ENCODE results near the gene ENG.

GRCh38 chr9:127805620-127806019, 48.8 kb downstream of the ENG start:
- TF ChIP-seq, protein P1, sequence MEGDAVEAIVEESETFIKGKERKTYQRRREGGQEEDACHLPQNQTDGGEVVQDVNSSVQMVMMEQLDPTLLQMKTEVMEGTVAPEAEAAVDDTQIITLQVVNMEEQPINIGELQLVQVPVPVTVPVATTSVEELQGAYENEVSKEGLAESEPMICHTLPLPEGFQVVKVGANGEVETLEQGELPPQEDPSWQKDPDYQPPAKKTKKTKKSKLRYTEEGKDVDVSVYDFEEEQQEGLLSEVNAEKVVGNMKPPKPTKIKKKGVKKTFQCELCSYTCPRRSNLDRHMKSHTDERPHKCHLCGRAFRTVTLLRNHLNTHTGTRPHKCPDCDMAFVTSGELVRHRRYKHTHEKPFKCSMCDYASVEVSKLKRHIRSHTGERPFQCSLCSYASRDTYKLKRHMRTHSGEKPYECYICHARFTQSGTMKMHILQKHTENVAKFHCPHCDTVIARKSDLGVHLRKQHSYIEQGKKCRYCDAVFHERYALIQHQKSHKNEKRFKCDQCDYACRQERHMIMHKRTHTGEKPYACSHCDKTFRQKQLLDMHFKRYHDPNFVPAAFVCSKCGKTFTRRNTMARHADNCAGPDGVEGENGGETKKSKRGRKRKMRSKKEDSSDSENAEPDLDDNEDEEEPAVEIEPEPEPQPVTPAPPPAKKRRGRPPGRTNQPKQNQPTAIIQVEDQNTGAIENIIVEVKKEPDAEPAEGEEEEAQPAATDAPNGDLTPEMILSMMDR (IDR thresholded peaks at IDR 0.05), result peak in 1 of 6 experiments; percentile 10
- no peak for TF ChIP-seq POLR2A (IDR thresholded peaks at IDR 0.05)

All from esophagus squamous epithelium (tissue), 4 donors.